Trophoblast cell (in vitro differentiated cells and primary cell): ENCODE results near the gene TMEM185A.
"Not testable (repeated sequence)": the region's sequence is repeated elsewhere in the genome, so short reads cannot be mapped to it uniquely, and the experiment has no call there.

Source experiments
- DNase-seq, 2 donors: peaks; one replicate each; pipeline ENCODE4 v3.0.0-alpha.2; 2016
- H2AFZ ChIP-seq: 2 replicates; pipeline ENCODE4 v1.6.1; 2013; ENCODE audit warnings: low read length, moderate library complexity, mild to moderate bottlenecking; ENCODE audit not compliant: insufficient read depth, poor library complexity
- H2AK5ac ChIP-seq: 2 replicates; pipeline ENCODE4 v1.6.1; 2013; ENCODE audit warnings: mild to moderate bottlenecking, low read length
- H2BK120ac ChIP-seq: 2 replicates; pipeline ENCODE4 v1.6.1; 2013; ENCODE audit warnings: low read length, mild to moderate bottlenecking, moderate library complexity; ENCODE audit not compliant: insufficient read depth, poor library complexity
- H2BK12ac ChIP-seq: 2 replicates; pipeline ENCODE4 v1.6.1; 2013; ENCODE audit warnings: mild to moderate bottlenecking, low read length, moderate library complexity
- H2BK5ac ChIP-seq: 2 replicates; pipeline ENCODE4 v1.6.1; 2013; ENCODE audit warnings: low read length, low read depth, moderate library complexity, mild to moderate bottlenecking; ENCODE audit not compliant: poor library complexity
- H3K14ac ChIP-seq: 2 replicates; pipeline ENCODE4 v1.6.1; 2013; ENCODE audit warnings: mild to moderate bottlenecking, low read length
- H3K18ac ChIP-seq: 2 replicates; pipeline ENCODE4 v1.6.1; 2013; ENCODE audit warnings: mild to moderate bottlenecking, low read length
- H3K23ac ChIP-seq: 2 replicates; pipeline ENCODE4 v1.6.1; 2013; ENCODE audit warnings: low read length
- H3K27ac ChIP-seq: 2 replicates; pipeline ENCODE4 v1.5.1; 2013; ENCODE audit warnings: low read depth, mild to moderate bottlenecking, inconsistent platforms, low read length, moderate library complexity
- H3K27me3 ChIP-seq: 2 replicates; pipeline ENCODE4 v1.6.1; 2013; ENCODE audit warnings: inconsistent platforms, mild to moderate bottlenecking, low read length, moderate library complexity; ENCODE audit not compliant: insufficient read depth
- H3K36me3 ChIP-seq, 2 experiments: 1 replicate in 1 of 2; 2 replicates in 1 of 2; pipeline ENCODE4 v1.6.1; 2013; ENCODE audit warnings: low read length in 2 of 2, mild to moderate bottlenecking in 2 of 2, moderate library complexity in 1 of 2; ENCODE audit not compliant: insufficient read depth in 2 of 2, control insufficient read depth in 1 of 2
- H3K4ac ChIP-seq: 2 replicates; pipeline ENCODE4 v1.6.1; 2013; ENCODE audit warnings: low read depth, mild to moderate bottlenecking, low read length, moderate library complexity
- H3K4me1 ChIP-seq, 2 experiments: 1 replicate in 1 of 2; 2 replicates in 1 of 2; pipeline ENCODE4 v1.6.1; 2013; ENCODE audit warnings: low read length in 2 of 2, mild to moderate bottlenecking in 2 of 2, moderate library complexity in 1 of 2; ENCODE audit not compliant: insufficient read depth in 2 of 2, control insufficient read depth in 1 of 2
- H3K4me2 ChIP-seq: 2 replicates; pipeline ENCODE4 v1.6.1; 2013; ENCODE audit warnings: inconsistent platforms, mild to moderate bottlenecking, low read length, moderate library complexity
- H3K4me3 ChIP-seq: 2 replicates; pipeline ENCODE4 v1.5.1; 2013; ENCODE audit warnings: mild to moderate bottlenecking, low read depth, low read length, inconsistent platforms
- H3K79me1 ChIP-seq: one replicate; pipeline ENCODE4 v1.6.1; 2013; ENCODE audit warnings: low read length
- H3K79me2 ChIP-seq: 2 replicates; pipeline ENCODE4 v1.6.1; 2013; ENCODE audit warnings: low read length, mild to moderate bottlenecking; ENCODE audit not compliant: control insufficient read depth, insufficient read depth, poor library complexity
- H3K9ac ChIP-seq: 2 replicates; pipeline ENCODE4 v1.6.1; 2013; ENCODE audit warnings: mild to moderate bottlenecking, low read length
- H3K9me3 ChIP-seq: 2 replicates; pipeline ENCODE4 v1.6.1; 2013; ENCODE audit warnings: low read depth, mild to moderate bottlenecking, control low read depth, inconsistent platforms, low read length; ENCODE audit not compliant: insufficient read depth
- H4K12ac ChIP-seq: 2 replicates; pipeline ENCODE4 v1.6.1; 2013; ENCODE audit warnings: low read depth, mild to moderate bottlenecking, low read length, moderate library complexity
- H4K8ac ChIP-seq: 2 replicates; pipeline ENCODE4 v1.6.1; 2013; ENCODE audit warnings: low read depth, mild to moderate bottlenecking, low read length, moderate library complexity
- H4K91ac ChIP-seq: one replicate; pipeline ENCODE4 v1.6.1; 2013; ENCODE audit warnings: low read depth, mild to moderate bottlenecking, low read length, moderate library complexity
- WGBS: extraction: QIAGEN DNeasy Blood & Tissue Kit; methylation state at CpG from one replicate; pipeline ENCODE4 v1.1.7; 2013; ENCODE audit warnings: missing lambda C conversion rate; ENCODE audit not compliant: insufficient read length, insufficient coverage; ENCODE audit errors: extremely low coverage; 5-methylcytosine and 5-hydroxymethylcytosine counted together

The TMEM185A gene

GRCh38 chrX:149563359-149563758 lies 68.2 kb downstream of the TMEM185A start:
- no peak for DNase-seq
- Histone ChIP-seq H3K23ac (no peak overlapping the region), H3K9ac (no peak overlapping the region), H2BK12ac (no peak overlapping the region), H2AFZ (no peak overlapping the region), H4K91ac (no peak overlapping the region), H3K27ac (no peak overlapping the region), H3K79me2 (no peaks in the 10 kb centered on the region), H3K27me3 (no peaks in the 10 kb centered on the region), H3K4me3 (no peak overlapping the region), H3K4me2 (no peak overlapping the region), H3K4me1 (no peaks in the 10 kb centered on the region), H4K12ac (no peak overlapping the region), H2AK5ac (no peak overlapping the region), H2BK120ac (no peak overlapping the region), H2BK5ac (no peak overlapping the region), H3K14ac (no peak overlapping the region), H3K4ac (no peak overlapping the region), H3K9me3 (peaks cover 2% of the 10 kb centered on the region), H4K8ac (no peak overlapping the region), H3K79me1 (no peaks in the 10 kb centered on the region), H3K36me3 (no peaks in the 10 kb centered on the region), H3K18ac (no peak overlapping the region)
- WGBS: no CpG with 5 or more reads among the region's 4 CpGs

- not testable (repeated sequence) for H4K12ac ChIP-seq
Measured at GRCh38 chrX:149555251-149555650, 76.3 kb downstream of the TMEM185A start.

DNA sequence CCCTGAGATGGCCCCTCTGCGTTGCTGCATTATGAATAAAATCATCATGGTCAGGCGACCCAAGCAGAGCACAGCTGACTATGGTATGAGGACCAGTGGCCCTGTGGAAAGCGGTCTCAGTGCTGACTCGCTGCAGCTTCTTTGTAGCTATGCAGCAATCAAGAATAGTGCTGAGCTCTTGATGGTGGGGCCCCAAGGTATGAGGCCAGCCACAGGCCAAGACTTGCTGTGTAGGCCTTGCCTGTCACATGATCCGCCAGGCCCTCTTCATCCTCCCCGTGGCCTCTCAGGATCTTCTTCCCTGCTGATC lies 79.7 kb downstream of the TMEM185A start:
- not testable (repeated sequence) for H4K91ac ChIP-seq, H3K9ac ChIP-seq, H2AK5ac ChIP-seq, H3K79me1 ChIP-seq, H3K14ac ChIP-seq, H3K27ac ChIP-seq, H3K36me3 ChIP-seq, H2BK5ac ChIP-seq, H3K79me2 ChIP-seq, H2BK12ac ChIP-seq, H2BK120ac ChIP-seq, H4K12ac ChIP-seq, H3K4ac ChIP-seq, DNase-seq, H3K23ac ChIP-seq, H3K4me1 ChIP-seq, H3K4me3 ChIP-seq, H2AFZ ChIP-seq, H3K4me2 ChIP-seq, H3K27me3 ChIP-seq, H3K9me3 ChIP-seq, H3K18ac ChIP-seq, H4K8ac ChIP-seq
- WGBS: no CpG with 5 or more reads among the region's 6 CpGs

More at GRCh38 chrX:149555251-149555650, 76.3 kb downstream of the TMEM185A start:
- not testable (repeated sequence) for H2BK12ac ChIP-seq, H3K79me2 ChIP-seq, H2AK5ac ChIP-seq, H3K36me3 ChIP-seq, H2BK120ac ChIP-seq, H3K9me3 ChIP-seq, H3K79me1 ChIP-seq, H3K23ac ChIP-seq, H3K4me3 ChIP-seq, H2AFZ ChIP-seq, H3K18ac ChIP-seq, H3K4me2 ChIP-seq, H3K27ac ChIP-seq, H3K4me1 ChIP-seq, H3K27me3 ChIP-seq, H2BK5ac ChIP-seq, H4K91ac ChIP-seq, DNase-seq, H3K9ac ChIP-seq, H3K4ac ChIP-seq, H3K14ac ChIP-seq, H4K8ac ChIP-seq
- WGBS: no CpG with 5 or more reads among the region's 4 CpGs

DNA sequence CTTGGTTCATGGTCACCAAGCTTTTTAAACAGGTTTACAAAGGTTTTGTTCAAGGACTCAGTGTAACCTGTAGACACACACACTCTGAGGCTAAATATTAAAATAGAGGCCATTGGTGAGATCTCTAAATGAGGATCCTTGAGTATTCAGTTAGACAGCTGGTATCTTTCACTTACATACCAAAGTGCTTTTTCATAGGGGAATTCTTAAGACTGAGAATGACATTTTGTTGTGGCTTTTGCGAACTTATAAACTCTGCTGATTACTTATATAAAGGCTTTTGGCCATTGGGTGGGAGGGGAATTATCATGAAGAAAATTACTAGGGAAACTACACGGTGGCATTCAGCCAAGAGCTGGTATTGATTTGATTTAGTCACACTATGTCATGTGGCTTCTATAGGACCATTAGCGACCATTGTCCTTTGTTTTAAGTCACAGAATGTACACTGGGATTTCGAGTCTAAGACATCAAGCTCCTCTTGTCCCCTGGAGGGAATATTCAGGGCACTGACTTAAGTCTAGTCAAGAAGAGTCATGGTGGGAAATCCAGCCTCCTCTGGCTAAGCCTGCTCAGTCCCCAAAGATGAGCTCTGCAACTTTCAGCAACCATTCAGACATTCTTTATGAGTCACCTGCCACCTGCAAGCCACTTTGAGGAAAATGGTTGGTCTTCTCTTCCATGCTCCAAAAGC lies 80.2 kb downstream of the TMEM185A start:
- H3K4me1 ChIP-seq, H4K8ac ChIP-seq, H4K91ac ChIP-seq, H3K9ac ChIP-seq, DNase-seq, H3K79me1 ChIP-seq, H3K79me2 ChIP-seq, H2AK5ac ChIP-seq, H3K4ac ChIP-seq, H3K14ac ChIP-seq, H3K18ac ChIP-seq, H2BK12ac ChIP-seq, H3K36me3 ChIP-seq, H4K12ac ChIP-seq, H2BK5ac ChIP-seq, H3K27ac ChIP-seq, H3K9me3 ChIP-seq, H2AFZ ChIP-seq, H2BK120ac ChIP-seq, H3K23ac ChIP-seq, H3K4me2 ChIP-seq, H3K27me3 ChIP-seq, H3K4me3 ChIP-seq: not testable (repeated sequence)
- no CpG with 5 or more reads among the region's 4 CpGs for WGBS
